Lower leg skin (tissue), 4 donors: ENCODE results near the gene WWC1. TPM values are rescaled to one million over a fixed set of nuclear protein-coding genes. Genes with fewer than 3 reads are reported as not detected.

Source experiments
- DNase-seq, 2 donors: peaks; one replicate each; pipeline ENCODE4 v3.0.0-alpha.2; 2019; ENCODE audit warnings: low spot score in 2 of 2
- H3K4me3 ChIP-seq: fragments of 200-600 bp; sonication (generic); 2 replicates; pipeline ENCODE4 v1.5.1; 2017; ENCODE audit warnings: mild to moderate bottlenecking, low read depth; ENCODE audit not compliant: poor library complexity, severe bottlenecking
- CTCF ChIP-seq, 3 donors: fragments of 450-650 bp; IDR thresholded peaks; one replicate each; pipeline ENCODE4 v1.5.1; 2016; ENCODE audit warnings: antibody characterized with exemption in 3 of 3, mild to moderate bottlenecking in 3 of 3, moderate library complexity in 2 of 3
- POLR2A ChIP-seq, 2 donors: fragments of 450-650 bp; IDR thresholded peaks; one replicate each; pipeline ENCODE4 v1.6.1; 2016 to 2017; ENCODE audit warnings: antibody characterized with exemption in 2 of 2, mild to moderate bottlenecking in 1 of 2, moderate library complexity in 1 of 2
- WGBS, 2 donors: methylation state at CpG; one replicate each; pipeline ENCODE4 v1.1.5; 2018; 5-methylcytosine and 5-hydroxymethylcytosine counted together
- intact Hi-C: fragments of 100-400 bp; cut with DNase I; formaldehyde crosslinking; loops from one replicate; pipeline ENCODE4 v1.15.0; 2023; ENCODE audit warnings: low total_unique reads
- total RNA-seq, 4 donors: library from RNA; depleted of rRNA; stranded (reverse); fragments of >200 nt; gene quantifications; one replicate each; pipeline ENCODE4 v1.1.0, GENCODE V29; 2016

The WWC1 gene
- total RNA-seq, 4 donors from 2014 or later, result 23.5 to 57.0 (median 30.0) TPM

DNA sequence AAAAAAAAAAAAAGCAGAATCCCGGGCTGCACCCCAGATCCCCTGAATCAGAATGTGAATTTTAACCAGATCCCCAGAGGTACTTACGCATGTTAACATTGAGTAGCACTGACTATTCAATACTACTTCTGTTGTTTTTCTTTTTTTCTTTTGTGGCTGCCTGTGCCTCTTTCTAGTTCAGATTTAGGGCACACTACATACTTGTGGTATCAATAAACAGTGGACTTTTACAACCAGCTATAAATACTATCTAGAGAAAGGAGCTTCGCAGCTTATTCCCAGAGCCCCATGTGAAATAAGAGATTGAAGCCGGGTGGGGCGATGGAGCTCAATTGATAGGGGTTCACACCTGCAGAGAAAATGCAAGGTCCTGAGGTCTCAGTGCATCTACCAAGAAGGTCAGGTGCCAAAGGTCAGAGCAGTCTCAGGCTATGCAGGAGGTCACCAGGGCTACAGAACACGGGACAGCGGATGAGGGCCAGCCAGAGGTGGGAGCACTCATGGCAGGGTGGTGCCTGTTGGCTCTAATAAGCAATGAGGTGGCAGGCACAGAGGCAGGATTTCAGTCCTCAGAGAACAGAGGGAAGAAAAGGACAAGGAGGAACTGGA is 22.3 kb downstream of the WWC1 start:
- intact Hi-C loops, result no loop called here
- 85 to 88% methylated on average over 7 of the region's 7 CpGs for WGBS, 2 donors
- no peak for TF ChIP-seq CTCF (IDR thresholded peaks at IDR 0.05)
- no peak overlapping the region for H3K4me3 ChIP-seq
- no peak for DNase-seq

DNA sequence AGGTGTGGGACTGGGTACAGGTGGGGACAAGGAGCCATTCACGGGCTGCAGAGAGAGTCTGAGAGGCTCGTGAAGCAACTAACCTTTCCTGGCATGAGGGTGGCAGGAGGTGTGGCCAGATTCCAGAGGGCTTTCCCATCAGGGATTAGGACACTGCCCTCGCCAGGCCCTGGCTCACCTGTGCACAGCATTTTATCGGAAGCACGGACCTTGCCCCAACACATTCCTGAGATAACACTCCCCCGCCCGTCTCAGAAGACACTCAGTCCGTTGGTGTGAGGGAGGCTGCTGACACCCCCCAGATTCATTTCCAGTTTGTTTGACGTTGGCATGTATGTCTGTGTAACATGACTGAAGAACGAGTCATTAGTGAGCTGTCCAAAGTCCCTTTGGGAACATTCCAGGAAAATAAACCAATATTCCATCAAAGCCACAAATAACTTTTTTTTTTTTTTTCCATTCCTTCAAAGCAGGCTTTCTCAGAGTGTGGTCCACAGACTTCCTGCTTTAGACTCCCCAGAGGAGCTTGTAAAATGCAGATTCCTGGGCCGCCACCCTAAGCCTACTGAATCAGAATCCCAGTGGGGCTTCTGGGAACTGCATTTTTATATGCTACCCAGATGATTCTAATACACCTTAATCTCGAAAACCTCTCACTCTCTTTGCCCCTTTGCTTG is 23.4 kb downstream of the WWC1 start:
- 31 to 34% methylated on average over 12 of the region's 12 CpGs for WGBS, 2 donors
- H3K4me3 ChIP-seq, result no peak overlapping the region
- DNase-seq, result no peak
- intact Hi-C loops, result no loop called here
- TF ChIP-seq POLR2A (IDR thresholded peaks at IDR 0.05) (no peak), CTCF (IDR thresholded peaks at IDR 0.05) (no peak)

DNA sequence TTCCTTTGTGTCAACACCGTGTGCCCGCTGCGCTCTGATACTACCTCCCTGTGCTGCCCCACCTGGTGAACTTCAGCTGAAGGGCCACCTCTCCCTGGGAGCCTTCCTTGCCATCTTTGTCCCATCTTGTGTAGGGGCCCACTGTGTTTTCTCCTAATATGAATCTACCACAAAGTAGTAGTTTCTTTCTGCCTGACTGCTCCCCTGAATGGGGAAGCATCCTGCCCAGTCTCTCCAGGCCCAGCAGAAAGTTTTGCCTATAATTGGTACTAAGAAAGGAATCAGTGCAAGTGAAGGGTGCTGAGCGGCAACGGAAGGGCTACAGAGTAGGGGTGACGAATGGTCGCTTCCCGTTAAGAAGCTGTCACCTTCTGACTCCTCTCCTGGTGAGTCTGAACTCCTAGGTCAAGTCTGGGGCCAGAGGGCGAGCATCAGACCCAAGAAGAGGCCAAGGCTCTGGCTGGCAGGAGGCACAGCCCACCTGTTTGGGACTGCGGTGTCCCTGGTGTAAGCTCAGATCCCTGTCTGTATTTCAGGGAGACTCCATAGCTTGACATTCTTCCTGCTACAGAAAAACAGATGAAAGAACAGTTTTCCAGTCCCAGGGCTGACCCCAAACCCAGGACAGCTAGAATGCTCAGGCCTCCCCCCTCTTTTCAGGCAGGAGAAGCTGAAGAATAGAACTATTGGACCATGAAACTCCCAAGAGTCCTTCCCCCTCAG is 24.1 kb downstream of the WWC1 start:
- 82 to 90% methylated on average over 10 of the region's 10 CpGs for WGBS, 2 donors
- TF ChIP-seq POLR2A (IDR thresholded peaks at IDR 0.05), result no peak
- TF ChIP-seq CTCF (IDR thresholded peaks at IDR 0.05), result no peak
- intact Hi-C loops, result no loop called here
- no peak overlapping the region for H3K4me3 ChIP-seq
- no peak for DNase-seq

DNA sequence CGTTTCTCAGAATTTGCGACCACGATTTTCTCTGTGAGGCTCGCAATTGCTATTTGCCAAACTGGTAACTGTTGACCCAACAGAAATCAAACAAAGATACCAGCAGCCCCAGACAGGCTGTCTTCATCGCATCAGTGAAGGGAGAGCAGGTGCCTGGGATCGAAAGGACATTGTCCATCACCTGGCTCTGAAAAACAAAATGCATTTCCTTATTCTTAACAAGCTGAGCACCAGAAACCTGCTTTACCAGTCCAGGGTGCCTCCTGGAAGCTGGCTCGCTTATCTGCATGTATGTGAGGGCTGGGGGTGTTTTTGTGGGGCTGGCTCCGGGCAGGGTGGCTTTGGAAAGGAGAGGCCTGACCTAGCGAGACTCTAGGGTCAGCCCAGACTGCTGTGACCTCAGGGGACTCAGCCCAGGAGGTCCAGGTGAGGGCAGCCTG is 24.7 kb downstream of the WWC1 start:
- no peak overlapping the region for H3K4me3 ChIP-seq
- TF ChIP-seq CTCF (IDR thresholded peaks at IDR 0.05), result no peak
- TF ChIP-seq POLR2A (IDR thresholded peaks at IDR 0.05), result no peak
- DNase-seq, result no peak
- intact Hi-C loops, result no loop called here
- WGBS, 2 donors, result 68 to 70% methylated on average over 9 of the region's 9 CpGs

DNA sequence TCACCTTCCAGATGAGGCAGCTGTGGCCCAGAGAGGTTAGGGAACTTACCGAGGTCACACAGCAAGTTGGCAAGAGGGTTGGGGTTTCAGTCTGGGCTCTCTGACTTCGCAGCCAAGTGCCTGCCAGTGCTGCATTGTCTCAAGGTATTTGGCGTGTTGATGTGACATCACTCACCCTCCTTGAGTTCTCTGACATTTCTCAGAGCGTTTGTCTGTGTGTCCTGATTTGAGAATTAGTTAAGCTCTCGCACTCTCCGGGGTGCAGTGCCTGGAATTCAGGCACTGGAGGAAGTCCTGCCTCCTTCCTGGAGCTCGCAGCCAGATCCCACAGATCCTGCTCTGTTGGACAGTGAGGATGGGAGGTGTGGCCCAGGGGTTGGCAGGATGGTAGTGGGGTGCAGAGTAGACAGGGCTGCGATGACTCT is 25.7 kb downstream of the WWC1 start:
- intact Hi-C loops, result no loop called here
- H3K4me3 ChIP-seq, result no peak overlapping the region
- DNase-seq, result no peak
- WGBS, 2 donors, result 72 to 75% methylated on average over 8 of the region's 8 CpGs
- no peak for TF ChIP-seq POLR2A (IDR thresholded peaks at IDR 0.05)
- TF ChIP-seq CTCF (IDR thresholded peaks at IDR 0.05), result no peak
